ENCODE data around the gene DAPK1.
A peak's percentile ranks its signal among the peaks of the same experiment; 100 is the strongest.
"Not testable (repeated sequence)": the region's sequence is repeated elsewhere in the genome, so short reads cannot be mapped to it uniquely, and the experiment has no call there.

Gene DAPK1

DNA sequence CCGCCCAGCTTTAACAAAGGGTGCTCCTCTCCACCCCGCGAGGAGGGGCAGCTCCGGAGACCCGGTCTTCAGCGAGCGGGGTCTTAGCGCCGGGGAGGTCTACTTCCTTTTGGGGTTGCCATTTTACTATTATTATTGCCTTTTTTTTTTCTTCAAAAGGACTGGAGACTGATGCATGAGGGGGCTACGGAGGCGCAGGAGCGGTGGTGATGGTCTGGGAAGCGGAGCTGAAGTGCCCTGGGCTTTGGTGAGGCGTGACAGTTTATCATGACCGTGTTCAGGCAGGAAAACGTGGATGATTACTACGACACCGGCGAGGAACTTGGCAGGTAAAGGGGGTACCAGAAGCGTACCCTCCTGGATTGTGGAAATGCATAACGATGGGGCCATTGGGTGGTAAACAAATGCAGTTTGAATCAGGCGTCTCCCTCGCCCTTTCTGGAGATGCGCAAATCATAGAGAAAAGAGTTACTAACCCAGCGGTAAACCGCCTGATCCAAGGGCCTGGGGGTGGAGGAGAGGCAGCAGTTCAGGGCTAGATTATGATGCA lies 1.2 kb downstream of the DAPK1 start:
- peak in 2 of 3 donors; percentile 35 to 46 for DNase-seq

DNA sequence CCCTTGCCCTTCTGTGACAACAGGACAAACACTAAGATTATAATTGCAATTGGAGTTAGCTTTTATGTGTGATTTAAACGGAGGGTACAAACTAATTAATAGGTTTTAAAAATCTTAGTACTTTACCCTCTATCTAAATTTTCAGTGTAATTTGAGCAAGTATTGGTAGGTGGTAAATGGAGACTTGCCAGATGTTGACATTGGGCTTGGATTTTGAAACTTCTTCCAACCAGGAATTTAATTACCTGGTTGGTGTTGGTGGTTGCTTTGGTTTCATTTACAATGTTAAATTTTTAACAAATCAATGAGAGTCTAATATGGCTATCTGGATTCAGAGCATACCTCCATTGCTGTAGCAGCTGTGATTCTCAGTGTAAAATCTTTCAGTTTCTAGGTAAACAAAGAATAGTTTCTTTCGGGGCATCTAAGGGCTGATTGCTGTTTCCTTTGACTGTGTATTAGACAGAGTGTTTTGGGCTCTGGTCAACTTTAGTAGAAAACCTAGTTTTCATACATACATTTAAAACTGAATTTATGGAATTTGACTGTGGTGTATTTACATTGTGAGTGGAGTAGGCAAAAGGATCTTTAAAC lies 1.9 kb downstream of the DAPK1 start:
- peak in 1 of 3 donors; percentile 33 for DNase-seq

DNA sequence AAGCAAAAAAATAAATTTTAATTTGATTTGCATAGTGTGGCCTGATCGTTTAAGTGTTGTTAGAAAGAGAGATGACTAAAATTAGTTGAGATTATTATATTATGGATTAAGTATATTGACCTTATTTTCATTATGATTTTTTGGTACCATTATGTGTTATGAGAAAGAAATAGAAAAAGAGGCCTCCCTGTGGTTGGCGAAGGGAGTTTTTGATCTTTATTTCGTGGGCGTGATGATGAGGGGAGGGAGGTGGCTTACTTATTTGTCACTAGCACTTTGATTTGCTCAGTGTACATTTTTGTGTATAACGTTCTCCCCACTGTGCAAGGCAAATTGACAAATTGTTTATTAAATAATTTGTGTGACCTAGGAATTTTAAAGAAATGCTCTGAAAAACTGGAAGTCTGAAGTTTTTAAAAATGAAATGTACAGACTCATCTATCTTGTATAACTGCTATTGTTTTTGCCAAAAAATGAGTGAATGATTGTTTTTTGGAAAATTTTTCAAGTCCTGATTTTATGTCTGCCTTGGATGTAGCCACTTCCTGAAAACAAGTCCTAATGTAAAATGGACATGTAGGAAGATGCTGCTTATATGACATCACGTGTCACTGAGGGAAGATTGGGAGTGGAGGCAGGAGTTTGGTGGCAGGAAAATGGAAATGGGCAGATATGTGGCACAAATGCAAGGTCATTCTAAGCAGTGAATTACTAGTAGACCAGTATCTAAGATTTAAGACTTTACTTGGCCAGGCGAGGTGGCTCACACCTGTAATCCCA lies 3.0 kb downstream of the DAPK1 start:
- peak; percentile 75 to 88 (median 84) for DNase-seq

DNA sequence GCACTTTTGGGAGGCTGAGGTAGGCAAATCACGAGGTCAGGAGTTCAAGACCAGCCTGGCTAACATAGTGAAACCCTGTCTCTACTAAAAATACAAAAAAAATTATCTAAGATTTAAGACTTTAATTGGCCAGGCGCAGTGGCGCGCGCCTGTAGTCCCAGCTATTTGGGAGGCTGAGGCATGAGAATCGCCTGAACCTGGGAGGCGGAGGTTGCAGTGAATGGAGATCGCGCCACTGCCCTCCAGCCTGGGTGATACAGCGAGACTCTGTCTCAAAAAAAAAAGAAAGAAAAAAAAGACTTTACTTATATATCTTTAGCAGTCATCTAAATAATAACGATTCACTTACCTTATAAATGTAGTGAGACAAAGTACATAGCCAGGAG lies 3.6 kb downstream of the DAPK1 start:
- DNase-seq: not testable (repeated sequence)

DNA sequence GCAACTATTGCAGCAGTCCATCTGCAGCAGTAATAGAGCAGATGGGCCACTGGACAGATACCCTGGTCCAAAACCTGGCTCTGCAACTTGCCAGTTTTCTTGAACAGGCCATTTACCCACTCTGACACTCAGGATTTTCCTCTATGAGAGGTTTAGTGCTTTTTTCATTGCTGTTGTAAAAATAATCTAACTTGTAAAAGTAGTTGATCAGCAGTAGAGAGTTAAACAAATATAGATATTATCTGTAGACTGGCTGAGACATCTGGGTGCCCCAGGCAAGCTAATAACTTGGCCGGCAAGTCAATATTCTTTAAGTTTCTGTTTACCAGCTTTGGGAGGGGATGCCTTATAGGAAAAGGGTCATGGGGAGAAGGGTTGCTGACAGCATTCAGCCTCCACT lies 4.1 kb downstream of the DAPK1 start:
- no peak for DNase-seq

DNA sequence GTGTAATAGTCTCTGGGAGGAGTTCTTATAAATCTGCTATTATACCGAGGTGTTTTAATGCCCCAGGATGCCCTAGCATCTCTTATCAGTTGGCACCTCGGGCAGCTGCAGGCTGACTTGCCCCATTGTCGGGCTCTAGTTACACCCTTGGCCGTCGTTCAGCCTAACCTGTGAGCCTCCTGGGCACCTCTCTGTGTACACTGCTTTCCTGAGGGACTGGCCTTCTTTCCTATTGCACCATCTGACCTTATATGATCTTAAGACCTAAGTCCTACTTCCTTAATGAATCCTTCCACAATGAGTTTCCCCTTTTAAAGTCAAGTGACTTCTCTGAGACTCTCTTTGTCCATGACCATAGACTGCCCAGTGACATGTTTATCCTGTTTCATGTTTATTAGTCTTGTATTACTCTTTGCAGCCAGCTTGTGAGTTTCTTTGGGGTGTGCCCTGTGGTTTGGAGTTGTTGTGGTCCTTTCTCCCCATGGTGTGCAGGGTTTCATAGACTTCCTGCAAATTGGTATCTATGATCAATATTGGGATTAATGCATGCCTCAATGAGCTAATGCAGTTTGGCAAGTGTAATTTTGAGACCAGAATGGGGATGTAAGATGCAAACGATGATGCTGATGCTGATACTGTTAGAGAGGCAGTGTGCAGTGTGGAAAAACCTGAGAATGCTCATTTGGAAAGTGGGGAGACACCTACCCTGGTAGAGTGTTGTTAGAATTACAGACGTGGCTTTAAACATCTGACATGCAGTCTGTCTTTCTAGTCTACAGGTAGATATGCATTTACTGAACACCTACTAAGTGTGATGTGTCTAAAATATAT lies 4.9 kb downstream of the DAPK1 start:
- peak; percentile 76 to 92 (median 91) for DNase-seq

DNA sequence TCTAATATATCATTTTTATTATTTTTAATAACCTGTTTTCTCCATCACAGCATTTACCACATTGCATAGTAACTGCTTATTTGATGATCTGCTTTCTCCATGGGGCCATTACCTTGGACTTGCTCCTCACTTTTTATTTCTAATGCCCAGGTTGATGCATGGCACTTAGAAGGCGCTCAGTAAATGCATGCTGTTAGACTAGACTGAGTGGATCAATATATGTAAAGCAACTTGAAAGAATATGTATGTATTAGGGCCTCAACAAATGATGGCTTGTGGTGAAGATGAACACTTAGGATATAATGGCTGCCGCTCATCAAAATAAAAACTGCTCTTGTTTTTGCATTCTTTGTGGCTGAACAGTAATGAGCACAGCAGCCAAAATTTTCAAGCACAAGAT lies 5.8 kb downstream of the DAPK1 start:
- no peak for DNase-seq

DNA sequence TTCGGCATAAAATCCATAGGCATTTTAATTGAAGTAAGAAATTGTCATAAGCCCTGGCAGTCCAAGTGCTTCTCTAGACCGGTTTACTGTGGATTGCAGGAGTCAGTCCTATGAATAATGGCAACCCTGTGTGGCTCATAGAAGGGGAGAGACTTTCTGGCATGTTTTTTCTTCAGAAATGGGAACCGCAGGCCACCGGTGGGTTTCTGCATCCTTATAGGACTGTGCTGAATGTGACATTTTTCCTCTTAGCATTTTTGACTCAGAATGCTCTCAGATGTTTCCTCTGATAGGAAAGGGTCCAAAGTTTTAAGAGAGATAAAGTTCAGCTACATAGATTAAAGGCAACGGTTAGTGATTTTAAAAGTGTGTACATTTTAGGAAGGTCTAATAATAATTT lies 6.3 kb downstream of the DAPK1 start:
- no peak for DNase-seq

DNA sequence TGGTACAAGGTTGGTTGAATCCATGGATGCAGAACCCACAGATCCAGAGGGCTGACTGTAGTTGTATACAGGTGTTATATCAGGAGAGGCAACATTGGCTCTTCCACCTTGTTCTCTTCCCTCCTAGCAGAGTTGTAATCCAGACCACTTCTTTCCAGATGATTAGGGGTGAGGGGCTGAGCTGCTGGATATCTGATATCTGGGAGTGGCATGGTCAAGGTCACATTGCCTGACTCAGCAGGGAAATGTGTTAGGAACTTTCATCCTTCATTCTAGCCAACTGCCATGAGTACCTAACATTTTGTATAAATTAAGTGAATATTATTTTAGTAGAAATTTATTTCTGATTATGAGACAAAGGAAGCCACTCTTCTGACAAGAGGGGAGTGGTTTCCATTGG lies 7.3 kb downstream of the DAPK1 start:
- no peak for DNase-seq

DNA sequence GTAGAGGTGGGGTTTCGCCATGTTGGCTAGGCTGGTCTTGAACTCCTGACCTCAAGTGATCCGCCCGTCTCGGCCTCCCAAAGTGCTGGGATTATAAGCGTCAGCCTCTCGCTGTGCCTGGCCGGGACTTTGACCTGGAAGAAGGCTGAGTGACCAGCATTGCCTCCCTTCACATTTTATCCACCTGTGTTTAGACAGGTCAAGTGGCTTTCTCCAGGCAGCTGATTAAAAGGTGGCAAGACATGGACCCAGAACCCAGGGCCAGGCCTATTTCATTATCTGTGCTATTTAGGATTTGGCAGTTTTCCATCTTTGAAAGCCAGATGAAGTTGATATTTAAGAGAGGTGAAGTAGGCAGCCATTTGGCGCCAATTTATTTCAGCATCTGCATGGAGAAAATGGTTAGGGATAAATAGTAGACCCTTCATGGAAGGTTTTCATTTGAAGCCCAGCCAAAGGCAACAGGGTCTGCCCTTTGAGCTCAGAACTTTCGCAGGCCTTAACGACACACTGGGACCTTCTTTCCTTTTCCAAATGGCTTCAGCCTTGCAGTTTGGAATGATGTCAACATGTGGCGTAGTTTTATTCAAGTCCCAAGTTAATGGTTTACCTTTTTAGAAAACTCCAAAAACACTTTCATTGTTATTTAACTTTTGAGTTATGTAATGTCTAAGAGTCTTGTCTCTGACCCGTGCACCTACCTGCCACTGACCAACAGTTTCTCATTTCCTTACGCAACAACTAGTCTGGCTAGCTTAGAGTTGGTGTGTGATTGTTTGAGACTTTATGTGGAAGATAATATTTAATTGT lies 8.4 kb downstream of the DAPK1 start:
- no peak for DNase-seq

DNA sequence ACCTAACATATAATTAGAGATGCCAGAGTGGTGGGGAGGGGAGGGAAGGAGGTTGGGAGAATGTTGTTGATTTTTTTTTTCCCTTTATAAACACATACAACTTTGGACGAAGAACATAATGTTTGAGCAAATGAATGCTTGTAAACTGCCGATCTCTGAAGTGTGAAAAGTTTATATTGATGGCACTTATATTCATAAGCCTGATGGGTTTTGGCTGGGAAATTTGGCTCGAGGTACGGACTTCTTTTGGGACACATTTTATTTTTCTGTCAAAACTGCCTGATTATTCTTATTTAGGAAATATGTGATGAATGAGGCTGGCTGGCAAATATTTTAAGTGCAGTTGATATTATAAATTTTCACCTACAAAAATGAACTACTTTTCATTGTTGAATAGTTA lies 9.9 kb downstream of the DAPK1 start:
- DNase-seq: no peak

DNA sequence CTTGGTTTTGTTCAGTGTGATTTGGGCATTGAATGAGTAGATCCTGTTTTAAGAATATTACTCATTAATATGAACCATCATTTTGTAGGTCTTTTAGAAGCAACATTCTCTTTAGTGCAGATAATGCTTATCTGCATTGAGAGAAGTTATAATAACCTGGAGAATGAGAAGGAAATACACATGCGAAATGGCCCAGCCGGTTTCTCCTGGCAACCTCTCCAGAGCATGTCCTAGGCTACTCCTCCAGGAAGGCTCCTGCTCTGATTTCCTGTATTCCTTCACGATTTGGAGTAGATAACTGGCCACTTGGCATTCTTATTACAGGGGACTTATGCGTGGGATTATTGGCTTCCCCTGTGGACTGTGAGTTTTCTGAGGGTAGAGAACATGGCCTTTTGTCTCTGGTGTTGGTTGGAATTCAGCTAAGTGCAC lies 12.6 kb downstream of the DAPK1 start:
- no peak for DNase-seq

DNA sequence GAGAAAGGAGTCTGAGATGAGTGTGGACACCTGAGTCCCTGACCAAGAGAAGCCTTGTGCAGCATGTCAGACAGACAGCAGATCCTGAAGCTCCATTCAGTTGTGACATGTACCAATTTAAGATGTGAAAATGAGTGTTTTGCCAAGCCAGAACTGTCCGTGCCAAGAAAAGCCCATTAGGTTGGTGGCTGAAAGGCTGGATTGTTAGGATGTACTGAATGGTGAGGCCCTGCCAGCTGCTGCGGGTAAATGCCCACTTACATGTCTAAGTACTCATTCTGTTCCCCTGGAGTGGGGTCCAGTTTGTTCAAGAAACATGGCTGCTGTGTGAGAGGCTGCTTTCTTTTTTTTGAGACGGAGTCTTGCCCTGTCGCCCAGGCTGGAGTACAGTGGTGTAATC lies 14.6 kb downstream of the DAPK1 start:
- no peak for DNase-seq

DNA sequence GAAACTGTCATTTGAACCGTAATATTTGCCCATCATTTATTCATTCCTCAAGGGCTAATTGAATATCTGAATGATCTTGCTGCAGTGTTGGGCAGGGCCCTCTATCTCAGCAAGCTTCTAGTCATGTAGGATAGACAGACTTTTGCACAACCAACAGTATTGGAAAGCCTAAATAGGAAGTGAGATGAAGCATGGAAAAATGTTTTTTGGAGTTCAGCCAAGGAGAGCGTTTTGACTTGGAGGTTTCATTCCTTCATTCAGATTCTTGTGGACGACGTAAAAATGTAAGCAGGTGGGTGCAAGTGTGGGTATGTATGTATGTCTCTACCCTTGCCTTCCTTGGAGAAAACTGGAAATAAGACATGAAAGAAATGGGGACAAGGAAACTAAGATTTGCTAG lies 15.5 kb downstream of the DAPK1 start:
- DNase-seq: peak in 2 of 3 donors; percentile 43 to 48

DNA sequence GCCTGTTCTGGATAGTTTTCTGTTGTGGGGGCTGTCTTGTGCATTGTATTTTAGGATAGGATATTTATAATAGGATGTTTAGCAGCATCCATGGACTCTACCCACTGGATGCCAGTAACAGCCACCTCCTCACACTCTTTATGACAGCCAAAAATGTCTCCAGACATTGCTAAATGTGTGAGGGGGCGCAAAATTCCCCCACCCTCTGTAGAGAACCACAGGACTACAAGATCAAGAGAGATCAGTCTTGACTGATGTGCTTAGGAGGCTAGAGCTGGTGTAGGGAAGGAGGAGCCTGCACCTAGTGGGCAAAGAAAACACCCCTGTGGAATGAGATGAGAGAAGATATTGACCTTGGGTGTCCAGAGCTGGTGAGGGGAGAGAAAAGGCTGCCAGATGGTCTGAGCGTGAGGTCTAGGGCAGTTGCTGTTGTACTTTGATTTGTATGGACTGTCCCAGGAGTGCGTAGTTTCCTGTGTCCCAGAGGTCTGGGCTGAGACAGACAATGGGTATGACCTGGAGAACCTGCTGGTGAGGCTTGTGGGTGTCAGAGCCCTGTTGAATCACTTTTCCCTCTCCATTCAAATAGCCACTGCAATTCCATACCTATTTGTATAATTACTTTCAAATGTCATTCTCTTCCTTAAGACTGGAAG lies 16.3 kb downstream of the DAPK1 start:
- peak; percentile 71 to 77 (median 76) for DNase-seq

DNA sequence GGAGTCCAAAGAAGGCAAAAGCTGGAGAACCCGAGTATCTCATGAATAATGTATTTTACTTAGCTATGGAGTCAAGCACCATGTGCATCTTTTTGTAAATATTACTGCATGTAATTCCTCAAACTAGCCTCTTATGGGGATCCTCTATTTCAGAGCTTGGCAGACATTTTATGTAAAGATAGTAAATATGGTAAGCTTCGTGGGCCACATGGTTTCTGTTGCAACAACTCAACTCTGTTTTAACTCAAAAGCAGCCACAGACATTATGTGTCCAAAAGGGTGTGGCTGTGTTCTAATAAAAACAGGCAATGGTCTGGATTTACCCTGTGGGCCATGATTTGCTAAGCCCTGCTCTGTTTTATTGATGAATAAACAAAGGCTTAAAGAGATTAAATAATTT lies 17.3 kb downstream of the DAPK1 start:
- peak in 2 of 3 donors; percentile 54 to 59 for DNase-seq

DNA sequence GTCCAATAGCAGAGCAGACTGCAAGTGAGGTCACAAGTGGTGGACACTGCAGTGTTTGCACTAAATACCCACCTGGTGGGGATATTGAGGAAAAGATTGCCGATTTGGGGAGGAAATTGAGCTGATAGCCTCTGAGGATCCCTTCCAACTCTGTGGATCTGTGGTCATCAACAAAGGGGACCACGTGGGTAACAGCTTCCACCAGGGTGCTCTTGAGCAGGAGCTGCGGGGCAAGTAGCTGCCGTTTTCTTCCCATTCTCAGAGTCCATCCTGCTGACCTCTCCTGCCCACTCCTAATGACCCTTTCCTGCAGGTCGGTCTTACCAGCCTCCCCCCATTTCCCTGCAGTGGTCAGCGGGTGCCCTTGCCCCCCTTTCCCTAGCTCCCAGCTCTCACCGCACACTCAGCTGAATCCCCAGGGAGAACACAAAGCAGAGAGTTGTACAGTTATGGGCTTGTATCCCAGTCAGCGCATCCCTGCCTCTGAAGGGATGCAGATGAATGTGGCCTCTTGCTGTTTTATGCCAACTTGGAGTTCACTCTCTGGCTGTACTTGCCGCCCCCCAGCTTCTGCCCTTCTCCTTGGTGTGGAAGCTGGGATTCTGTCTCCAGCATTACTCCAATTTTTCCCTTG lies 18.0 kb downstream of the DAPK1 start:
- no peak for DNase-seq

DNA sequence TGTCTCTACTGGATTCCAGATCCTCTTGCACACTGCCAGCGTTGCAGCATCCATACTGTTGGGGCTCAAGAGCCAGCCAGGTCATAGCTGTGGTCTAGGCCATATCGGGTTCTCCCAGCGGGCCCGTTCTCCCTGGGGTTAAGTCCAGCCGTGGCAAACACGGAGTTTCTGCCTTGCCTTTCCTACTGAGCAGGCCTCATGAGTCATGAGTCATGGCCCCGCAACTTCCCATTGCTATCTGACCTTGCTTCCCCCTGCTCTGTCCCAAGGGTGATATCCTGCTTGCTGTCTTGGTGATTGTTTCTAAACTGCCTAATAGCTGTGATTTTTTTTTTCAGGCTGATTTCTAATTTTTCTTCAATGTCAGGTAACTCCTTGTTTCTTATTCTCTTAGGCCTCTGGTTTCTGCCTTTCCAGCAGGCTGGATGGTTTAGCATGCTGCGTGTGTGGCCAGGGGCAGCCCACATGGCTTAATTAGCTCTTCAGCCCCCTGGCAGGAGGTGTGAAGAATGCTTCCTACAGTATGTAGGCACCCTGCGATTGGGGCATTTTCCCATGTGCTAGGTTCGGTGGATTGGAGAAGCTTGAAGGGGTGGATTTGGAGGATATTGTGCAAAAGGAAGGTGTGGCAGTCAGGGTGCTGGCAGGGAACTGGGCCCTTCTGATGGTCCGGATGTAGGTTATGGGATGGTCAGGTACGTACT lies 18.7 kb downstream of the DAPK1 start:
- peak; percentile 94 to 98 (median 96) for DNase-seq

DNA sequence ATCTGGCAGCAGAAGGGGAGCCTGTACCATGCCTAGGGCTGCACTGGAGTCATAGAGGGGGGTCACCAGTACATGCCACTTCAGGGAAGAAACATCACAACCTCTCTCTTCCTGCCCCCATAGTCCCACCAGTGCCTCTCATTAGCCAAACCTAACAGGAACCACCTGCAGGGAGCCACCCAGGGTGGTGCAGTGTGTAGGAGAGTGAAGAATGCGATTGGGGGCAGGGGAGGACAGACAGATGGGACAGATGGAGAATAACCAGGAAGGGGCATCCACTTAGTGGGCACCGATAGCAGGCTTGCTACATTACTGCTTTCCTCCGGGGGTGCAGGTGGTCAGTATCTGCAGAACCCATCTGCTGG lies 19.2 kb downstream of the DAPK1 start:
- no peak for DNase-seq

DNA sequence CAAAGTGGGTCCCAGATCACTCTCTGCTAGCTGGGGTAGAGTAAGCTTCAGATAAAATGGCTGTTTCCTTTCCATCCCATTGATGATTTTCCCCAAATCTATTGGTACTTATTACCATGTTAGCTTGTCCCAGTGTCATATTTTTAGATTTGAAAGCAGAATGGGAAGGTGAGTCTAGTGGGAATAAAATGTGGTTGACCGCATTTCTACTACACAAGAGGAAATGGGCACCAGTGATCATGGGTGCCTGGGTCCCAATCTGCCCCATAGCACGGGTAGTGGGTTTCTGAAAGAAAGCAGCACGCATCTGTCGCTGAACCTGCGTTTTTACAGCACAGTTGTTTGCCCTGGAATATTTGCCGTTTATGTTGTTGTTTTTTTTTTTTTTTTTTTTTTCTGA lies 20.1 kb downstream of the DAPK1 start:
- DNase-seq: no peak
